Gastrocnemius medialis (tissue), 4 donors: ENCODE results near the gene LMO7. TPM values are rescaled to one million over a fixed set of nuclear protein-coding genes. Genes with fewer than 3 reads are reported as not detected.

Source experiments
- ATAC-seq, 2 donors: fragments of 150-250 bp; one replicate each; pipeline ENCODE4 v1.9.1; 2016
- DNase-seq, 2 donors: peaks; one replicate each; pipeline ENCODE4 v3.0.0-alpha.2; 2019
- H3K27ac ChIP-seq, 4 donors: fragments of 200-600 bp; sonication (generic); 1 replicate in 1 of 4; 2 replicates in 3 of 4; pipeline ENCODE4 v1.5.1; 2016 to 2018; ENCODE audit warnings: mild to moderate bottlenecking in 2 of 4, moderate library complexity in 1 of 4
- H3K27me3 ChIP-seq, 3 donors: fragments of 200-600 bp; sonication (generic) in 2 of 3; 1 replicate in 1 of 3; 2 replicates in 2 of 3; pipeline versions ENCODE4 v1.5.1 to v1.6.0; 2016 to 2019; ENCODE audit warnings: mild to moderate bottlenecking in 1 of 3, moderate library complexity in 1 of 3
- H3K36me3 ChIP-seq, 2 donors: fragments of 200-600 bp; sonication (generic) in 1 of 2; one replicate each; pipeline ENCODE4 v1.5.1; 2017 to 2018
- H3K4me1 ChIP-seq, 2 donors: fragments of 200-600 bp; sonication (generic) in 1 of 2; one replicate each; pipeline ENCODE4 v1.5.1; 2016 to 2017; ENCODE audit warnings: mild to moderate bottlenecking in 2 of 2
- H3K4me3 ChIP-seq, 4 donors: fragments of 200-600 bp; sonication (generic) in 3 of 4; 1 replicate in 1 of 4; 2 replicates in 3 of 4; pipeline ENCODE4 v1.5.1; 2016 to 2019; ENCODE audit warnings: mild to moderate bottlenecking in 2 of 4
- H3K9me3 ChIP-seq, 3 donors: fragments of 200-600 bp; sonication (generic) in 2 of 3; 1 replicate in 1 of 3; 2 replicates in 2 of 3; pipeline ENCODE4 v1.5.1; 2016 to 2019
- CTCF ChIP-seq, 5 experiments: fragments of 450-650 bp in 3 of 5; fragments of 200-600 bp in 2 of 5; sonication (generic) in 2 of 5; IDR thresholded peaks in 4 of 5; conservative IDR thresholded peaks in 1 of 5; 1 replicate in 4 of 5; 2 replicates in 1 of 5; pipeline ENCODE4 v1.5.1; 2016 to 2019; ENCODE audit warnings: antibody characterized with exemption in 5 of 5, mild to moderate bottlenecking in 3 of 5, moderate library complexity in 3 of 5
- POLR2A ChIP-seq, 2 donors: fragments of 450-650 bp; IDR thresholded peaks; one replicate each; pipeline ENCODE4 v1.6.1; 2017; ENCODE audit warnings: antibody characterized with exemption in 2 of 2, mild to moderate bottlenecking in 2 of 2, moderate library complexity in 2 of 2
- in situ Hi-C, 4 donors: fragments of 200-750 bp; cut with MboI; loops; one replicate each; pipeline versions ENCODE4 v1.15.0 to v1.8.0; 2017; ENCODE audit warnings: low sequenced_read_pairs in 4 of 4
- intact Hi-C: fragments of 100-400 bp; cut with DNase I; formaldehyde crosslinking; loops from one replicate; pipeline ENCODE4 v1.15.1; 2023; ENCODE audit warnings: low total_unique reads
- total RNA-seq, 4 donors: library from RNA; depleted of rRNA; stranded (reverse); fragments of >200 nt; gene quantifications; one replicate each; pipeline versions ENCODE4 v1.1.0 to v1.2.3, GENCODE V29; 2016

Gene LMO7
- total RNA-seq, 4 donors from 2014 or later, result 68.3 to 134 (median 95.9) TPM

GRCh38 chr13:75826391-75826790 lies 190.3 kb downstream of the LMO7 start:
- DNase-seq (no peak), ATAC-seq (no peak)
- Histone ChIP-seq H3K27me3 (no peaks in the 10 kb centered on the region), H3K9me3 (no peaks in the 10 kb centered on the region), H3K27ac (no peak overlapping the region), H3K4me1 (no peaks in the 10 kb centered on the region), H3K36me3 (peaks cover 0 to 44% of the 10 kb centered on the region in 2 donors), H3K4me3 (no peak overlapping the region)
- intact Hi-C loops (no loop called here), in situ Hi-C loops (loop anchor here in 2 of 4 donors (10.0 to 25.0 kb wide), 2 partner anchors 114 to 132 kb away; no protein-coding TSS in a partner anchor)
- TF ChIP-seq POLR2A (IDR thresholded peaks at IDR 0.05) (no peak), CTCF (IDR thresholded peaks at IDR 0.05 in 4 of 5, conservative IDR thresholded peaks at IDR 0.05 in 1 of 5) (no peak)

GRCh38 chr13:75829830-75830229 lies 193.7 kb downstream of the LMO7 start:
- TF ChIP-seq CTCF (IDR thresholded peaks at IDR 0.05 in 4 of 5, conservative IDR thresholded peaks at IDR 0.05 in 1 of 5) (no peak), POLR2A (IDR thresholded peaks at IDR 0.05) (no peak)
- DNase-seq, result no peak
- H3K27ac ChIP-seq, result no peak overlapping the region
- ATAC-seq, result no peak
- peaks cover 19 to 29% of the 10 kb centered on the region in 2 donors for H3K4me1 ChIP-seq
- H3K36me3 ChIP-seq, result peaks cover 0 to 17% of the 10 kb centered on the region in 2 donors
- intact Hi-C loops (no loop called here), in situ Hi-C loops (loop anchor here in 3 of 4 donors (10.0 to 25.0 kb wide), 2 partner anchors 118 to 135 kb away; no protein-coding TSS in a partner anchor)
- no peaks in the 10 kb centered on the region for H3K9me3 ChIP-seq
- H3K27me3 ChIP-seq, result no peaks in the 10 kb centered on the region
- H3K4me3 ChIP-seq, result no peak overlapping the region

DNA sequence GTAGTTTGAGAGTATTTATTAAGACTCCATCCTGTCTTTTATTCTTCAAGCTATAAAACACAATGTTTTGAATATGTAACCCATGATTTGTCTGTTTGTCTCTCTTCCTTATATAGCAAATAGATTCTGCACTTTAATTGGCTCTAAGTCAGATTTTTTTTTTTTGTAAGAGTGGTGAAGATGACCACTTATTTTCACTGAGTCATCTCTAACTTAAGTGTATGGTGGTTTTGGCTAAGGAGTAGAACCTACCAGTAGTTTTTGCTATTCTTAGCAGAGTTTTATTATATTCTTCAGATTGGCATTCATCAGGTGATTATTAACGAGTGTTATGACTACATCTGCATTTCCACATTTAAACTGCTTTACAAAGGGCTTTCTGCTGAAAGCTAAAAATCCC lies 194.7 kb downstream of the LMO7 start:
- H3K27me3 ChIP-seq, result no peaks in the 10 kb centered on the region
- no peak for DNase-seq
- peaks cover 29 to 33% of the 10 kb centered on the region in 2 donors for H3K4me1 ChIP-seq
- in situ Hi-C loops (loop anchor here in 2 of 4 donors (10.0 to 25.0 kb wide), 2 partner anchors 119 to 136 kb away; no protein-coding TSS in a partner anchor), intact Hi-C loops (no loop called here)
- peaks cover 0 to 10% of the 10 kb centered on the region in 2 donors for H3K36me3 ChIP-seq
- no peak for ATAC-seq
- no peaks in the 10 kb centered on the region for H3K9me3 ChIP-seq
- TF ChIP-seq POLR2A (IDR thresholded peaks at IDR 0.05) (no peak), CTCF (IDR thresholded peaks at IDR 0.05 in 4 of 5, conservative IDR thresholded peaks at IDR 0.05 in 1 of 5) (no peak)
- peak overlapping the region in 2 of 4 donors; percentile 16 to 60 for H3K27ac ChIP-seq
- H3K4me3 ChIP-seq, result no peak overlapping the region

GRCh38 chr13:75831389-75831788 lies 195.3 kb downstream of the LMO7 start:
- intact Hi-C loops (no loop called here), in situ Hi-C loops (loop anchor here in 2 of 4 donors (10.0 to 25.0 kb wide), 2 partner anchors 119 to 137 kb away; no protein-coding TSS in a partner anchor)
- H3K4me1 ChIP-seq, result peaks cover 35 to 38% of the 10 kb centered on the region in 2 donors
- ATAC-seq (no peak), DNase-seq (no peak)
- H3K9me3 ChIP-seq, result no peaks in the 10 kb centered on the region
- no peak for TF ChIP-seq CTCF (IDR thresholded peaks at IDR 0.05 in 4 of 5, conservative IDR thresholded peaks at IDR 0.05 in 1 of 5)
- no peak for TF ChIP-seq POLR2A (IDR thresholded peaks at IDR 0.05)
- H3K27me3 ChIP-seq, result no peaks in the 10 kb centered on the region
- no peak overlapping the region for H3K4me3 ChIP-seq
- peaks cover 0 to 4% of the 10 kb centered on the region in 2 donors for H3K36me3 ChIP-seq
- peak overlapping the region in 1 of 4 donors; percentile 60 for H3K27ac ChIP-seq
